HEK293 (cell line): ENCODE data around the gene CDCA5.

Source experiments
- CTCF ChIA-PET: fragments of 350-600 bp; formaldehyde crosslinking; extraction: SDS; loops from one replicate; lab custom pipeline; 2021; ENCODE audit warnings: antibody characterized with exemption; lab: Yijun Ruan, JAX
- POLR2A ChIA-PET: fragments of 300-600 bp; formaldehyde crosslinking; extraction: SDS; loops from one replicate; lab custom pipeline; 2020; ENCODE audit warnings: antibody characterized with exemption, inconsistent platforms; lab: Yijun Ruan, JAX
- H3K27ac ChIP-seq: fragments of 200-500 bp; sonication (Bioruptor generic); 2 replicates; pipeline ENCODE4 v1.5.1; 2014; ENCODE audit warnings: low read depth, low read length, control low read depth, inconsistent platforms; ENCODE audit errors: extremely low read depth
- H3K36me3 ChIP-seq, 2 experiments: fragments of 200-500 bp in 1 of 2; sonication (Bioruptor generic) in 1 of 2; 1 replicate in 1 of 2; 2 replicates in 1 of 2; pipeline ENCODE4 v1.5.1; 2014 to 2017; ENCODE audit warnings: inconsistent platforms in 2 of 2, low read length in 2 of 2; ENCODE audit not compliant: control insufficient read depth in 2 of 2, insufficient read depth in 1 of 2
- H3K4me1 ChIP-seq: fragments of 200-500 bp; sonication (Bioruptor generic); 2 replicates; pipeline ENCODE4 v1.5.1; 2014; ENCODE audit warnings: mild to moderate bottlenecking, low read length, inconsistent platforms; ENCODE audit not compliant: control insufficient read depth, insufficient read depth
- H3K4me3 ChIP-seq: 2 replicates; pipeline ENCODE4 v1.5.1; 2011; ENCODE audit warnings: low read depth, mild to moderate bottlenecking, control low read depth, low read length, moderate library complexity
- H3K9me3 ChIP-seq: fragments of 200-500 bp; sonication (Bioruptor generic); 2 replicates; pipeline ENCODE4 v1.5.1; 2014; ENCODE audit warnings: low read depth, low read length, inconsistent platforms; ENCODE audit not compliant: control insufficient read depth, insufficient read depth
- HIC1 ChIP-seq: fragments of 450-650 bp; formaldehyde crosslinking; IDR thresholded peaks from 2 replicates; pipeline ENCODE4 v1.5.1; 2016; ENCODE audit warnings: missing biosample characterization, missing genetic modification characterization
- KLF10 ChIP-seq: fragments of 450-650 bp; IDR thresholded peaks from 2 replicates; pipeline ENCODE4 v1.5.1; 2018; ENCODE audit warnings: missing biosample characterization, mild to moderate bottlenecking, missing genetic modification characterization
- PATZ1 ChIP-seq: fragments of 450-650 bp; formaldehyde crosslinking; IDR thresholded peaks from 2 replicates; pipeline ENCODE4 v1.5.1; 2016; ENCODE audit warnings: missing biosample characterization, missing genetic modification characterization
- REPIN1 ChIP-seq: fragments of 450-650 bp; formaldehyde crosslinking; IDR thresholded peaks from 2 replicates; pipeline ENCODE4 v1.5.1; 2017; ENCODE audit warnings: missing biosample characterization, missing genetic modification characterization, low read depth
- ZBTB17 ChIP-seq: fragments of 450-650 bp; formaldehyde crosslinking; IDR thresholded peaks from 2 replicates; pipeline ENCODE4 v1.5.1; 2016; ENCODE audit warnings: missing biosample characterization, missing genetic modification characterization
- ZBTB6 ChIP-seq: fragments of 450-650 bp; formaldehyde crosslinking; IDR thresholded peaks from 2 replicates; pipeline ENCODE4 v1.5.1; 2017; ENCODE audit warnings: missing biosample characterization, missing genetic modification characterization
- ZNF184 ChIP-seq: fragments of 450-650 bp; IDR thresholded peaks from 2 replicates; pipeline ENCODE4 v1.5.1; 2018; ENCODE audit warnings: missing biosample characterization, mild to moderate bottlenecking, missing genetic modification characterization
- ZNF214 ChIP-seq: fragments of 450-650 bp; formaldehyde crosslinking; IDR thresholded peaks from 2 replicates; pipeline ENCODE4 v1.5.1; 2017; ENCODE audit warnings: missing biosample characterization, mild to moderate bottlenecking, missing genetic modification characterization, borderline replicate concordance
- ZNF280C ChIP-seq: fragments of 450-650 bp; formaldehyde crosslinking; IDR thresholded peaks from 2 replicates; pipeline ENCODE4 v1.5.1; 2016; ENCODE audit warnings: missing biosample characterization, missing genetic modification characterization
- ZNF335 ChIP-seq: fragments of 450-650 bp; formaldehyde crosslinking; conservative IDR thresholded peaks from 2 replicates; pipeline ENCODE4 v1.5.1; 2016; ENCODE audit warnings: missing biosample characterization, missing genetic modification characterization
- ZNF423 ChIP-seq: fragments of 450-650 bp; formaldehyde crosslinking; IDR thresholded peaks from 2 replicates; pipeline ENCODE4 v1.5.1; 2016; ENCODE audit warnings: missing biosample characterization, missing genetic modification characterization
- ZNF449 ChIP-seq: fragments of 450-650 bp; formaldehyde crosslinking; IDR thresholded peaks from 2 replicates; pipeline ENCODE4 v1.5.1; 2017; ENCODE audit warnings: missing biosample characterization, mild to moderate bottlenecking, missing genetic modification characterization, moderate library complexity
- ZNF529 ChIP-seq: fragments of 450-650 bp; formaldehyde crosslinking; IDR thresholded peaks from 2 replicates; pipeline ENCODE4 v1.5.1; 2017; ENCODE audit warnings: missing genetic modification characterization, missing biosample characterization; ENCODE audit not compliant: insufficient replicate concordance
- ZSCAN23 ChIP-seq: fragments of 450-650 bp; formaldehyde crosslinking; IDR thresholded peaks from 2 replicates; pipeline ENCODE4 v1.5.1; 2016; ENCODE audit warnings: missing biosample characterization, missing genetic modification characterization

Gene CDCA5

GRCh38 chr11:65116370-65117205, 32.7 kb upstream of the CDCA5 start (continued):
- peak; percentile 64; the same call in 1 of the 2 replicates for TF ChIP-seq HIC1 (tag by site-specific recombination)
- no peak for TF ChIP-seq REPIN1

- H3K36me3 ChIP-seq, result peaks cover 3 to 52% of the 10 kb centered on the region in 2 experiments; a peak in 2 of 3 replicates
- TF ChIP-seq HIC1 (tag by site-specific recombination) (0 out of 2 replicates have a peak, but pooled peaks have one; percentile 24), ZNF280C (tag by site-specific recombination) (no peak), ZNF184 (tag by site-specific recombination) (no peak), ZSCAN23 (tag by site-specific recombination) (no peak)
- no peak overlapping the region for H3K4me3 ChIP-seq
- no peak overlapping the region for H3K27ac ChIP-seq
- ChIA-PET CTCF (interaction anchor here (0.9 to 2.9 kb wide), 3 partner anchors 16 to 269 kb away, joined by 3 to 11 read pairs (median 4); no protein-coding TSS in a partner anchor), POLR2A (interaction anchor here (1.1 to 1.7 kb wide), 3 partner anchors 18 to 90 kb away, joined by 3 read pairs; no protein-coding TSS in a partner anchor)
- peaks cover 6% of the 10 kb centered on the region for H3K4me1 ChIP-seq
- no peaks in the 10 kb centered on the region for H3K9me3 ChIP-seq
Observed at GRCh38 chr11:65115361-65116082, 31.7 kb upstream of the CDCA5 start.

- H3K4me3 ChIP-seq, result no peak overlapping the region
- peaks cover 3 to 46% of the 10 kb centered on the region in 2 experiments; a peak in 2 of 3 replicates for H3K36me3 ChIP-seq
- POLR2A ChIA-PET, result interaction anchor here (1.7 to 5.0 kb wide), 3 partner anchors 7 to 74 kb away, joined by 3 to 57 read pairs (median 24); partner anchors contain the start of genes FAU, MRPL49 and VPS51
- no peaks in the 10 kb centered on the region for H3K9me3 ChIP-seq
- peaks cover 6% of the 10 kb centered on the region for H3K4me1 ChIP-seq
- TF ChIP-seq ZNF335 (tag by site-specific recombination) (no peak), ZNF214 (tag by site-specific recombination) (no peak), PATZ1 (tag by site-specific recombination) (no peak), KLF10 (tag by site-specific recombination) (no peak), ZBTB6 (tag by site-specific recombination) (no peak), ZNF529 (no peak), ZBTB17 (tag by site-specific recombination) (no peak), ZNF449 (tag by site-specific recombination) (no peak), ZNF423 (tag by site-specific recombination) (no peak)
- CTCF ChIA-PET, result interaction anchor here (0.9 to 4.8 kb wide), 2 partner anchors 14 to 267 kb away, joined by 3 to 110 read pairs; partner anchors contain the start of gene VPS51
- H3K27ac ChIP-seq, result no peak overlapping the region
Observed at GRCh38 chr11:65114538-65115171, 30.8 kb upstream of the CDCA5 start.
